H1 (cell line): ENCODE results near the gene MARCHF2. TPM values are rescaled to one million over a fixed set of nuclear protein-coding genes. Genes with fewer than 3 reads are reported as not detected.

Experiments
- SIRT6 ChIP-seq: IDR thresholded peaks from one replicate; pipeline ENCODE4 v1.7.1; 2012; ENCODE audit warnings: low read length, inconsistent platforms
- polyA plus RNA-seq, 7 experiments: library from polyadenylated mRNA; depleted of rRNA in 3 of 7; stranded (reverse) in 5 of 7; unstranded in 2 of 7; fragments of >200 nt in 5 of 7; fragments of 200-250 nt in 2 of 7; gene quantifications; 1 replicate in 5 of 7; 2 replicates in 1 of 7; 4 replicates in 1 of 7; pipeline versions ENCODE4 v1.2.1 to v1.2.3, GENCODE V29; 2011 to 2013; ENCODE audit warnings: missing spikeins in 2 of 7, mixed read lengths in 2 of 7
- total RNA-seq: library from RNA; stranded (reverse); fragmentation: NEBNext Ultra II Directional; extraction: Animal tissue kit (Norgen Biotek cat#: 25700); gene quantifications from 2 replicates; pipeline ENCODE4 v1.2.1, GENCODE V29; 2021
- TF ChIP-seq, protein P1 (sequence below): fragments of 300-600 bp; sonication (generic); IDR thresholded peaks from 2 replicates; pipeline ENCODE4 v1.7.1; 2012; ENCODE audit warnings: low read length, moderate library complexity, mild to moderate bottlenecking, inconsistent platforms; ENCODE audit not compliant: insufficient replicate concordance

MARCHF2 gene
- total and polyA plus RNA-seq, 2 of the 8 experiments (the other 6 are each of a cell fraction or from before 2014, with no cell fraction given): 18.5 to 46.2 TPM

DNA sequence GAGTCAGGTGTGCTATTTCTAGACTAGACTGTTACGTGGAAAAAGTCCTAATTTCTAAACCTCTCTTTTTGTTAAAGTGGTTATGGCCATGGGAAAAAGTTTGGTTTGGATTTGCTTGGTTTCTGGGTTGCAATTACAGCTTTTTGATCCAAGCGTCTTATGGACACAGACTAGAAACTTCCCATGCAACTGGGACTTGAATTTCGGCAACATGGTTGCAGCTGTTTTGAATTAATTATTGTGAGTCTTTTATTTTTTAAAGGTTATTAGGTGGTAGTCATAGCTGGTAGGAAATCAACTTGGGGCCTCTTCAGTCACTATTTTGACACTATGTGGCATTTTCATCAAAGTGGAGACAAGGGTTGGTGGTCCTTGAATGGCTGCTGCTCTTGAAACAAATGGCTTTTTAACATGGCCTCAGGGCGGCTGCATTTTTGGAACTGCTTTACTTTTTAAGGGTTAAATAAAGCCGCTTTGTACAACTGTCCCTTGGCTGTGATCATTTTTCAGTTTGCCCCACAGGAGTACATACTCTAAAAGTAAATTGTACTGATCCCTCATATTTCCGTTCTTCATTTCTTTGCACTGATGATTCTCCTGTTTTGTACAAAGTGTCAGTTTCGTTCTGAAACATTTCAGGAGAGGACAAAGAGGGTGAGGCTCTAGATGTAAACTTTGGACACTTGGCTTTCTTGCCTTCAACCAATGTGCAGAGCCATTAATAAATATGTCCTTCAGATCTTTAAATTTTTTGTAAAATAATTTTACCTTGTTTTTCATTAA, 47.6 kb downstream of the MARCHF2 start (continued):
- TF ChIP-seq SIRT6: no peak
- TF ChIP-seq, protein P1, sequence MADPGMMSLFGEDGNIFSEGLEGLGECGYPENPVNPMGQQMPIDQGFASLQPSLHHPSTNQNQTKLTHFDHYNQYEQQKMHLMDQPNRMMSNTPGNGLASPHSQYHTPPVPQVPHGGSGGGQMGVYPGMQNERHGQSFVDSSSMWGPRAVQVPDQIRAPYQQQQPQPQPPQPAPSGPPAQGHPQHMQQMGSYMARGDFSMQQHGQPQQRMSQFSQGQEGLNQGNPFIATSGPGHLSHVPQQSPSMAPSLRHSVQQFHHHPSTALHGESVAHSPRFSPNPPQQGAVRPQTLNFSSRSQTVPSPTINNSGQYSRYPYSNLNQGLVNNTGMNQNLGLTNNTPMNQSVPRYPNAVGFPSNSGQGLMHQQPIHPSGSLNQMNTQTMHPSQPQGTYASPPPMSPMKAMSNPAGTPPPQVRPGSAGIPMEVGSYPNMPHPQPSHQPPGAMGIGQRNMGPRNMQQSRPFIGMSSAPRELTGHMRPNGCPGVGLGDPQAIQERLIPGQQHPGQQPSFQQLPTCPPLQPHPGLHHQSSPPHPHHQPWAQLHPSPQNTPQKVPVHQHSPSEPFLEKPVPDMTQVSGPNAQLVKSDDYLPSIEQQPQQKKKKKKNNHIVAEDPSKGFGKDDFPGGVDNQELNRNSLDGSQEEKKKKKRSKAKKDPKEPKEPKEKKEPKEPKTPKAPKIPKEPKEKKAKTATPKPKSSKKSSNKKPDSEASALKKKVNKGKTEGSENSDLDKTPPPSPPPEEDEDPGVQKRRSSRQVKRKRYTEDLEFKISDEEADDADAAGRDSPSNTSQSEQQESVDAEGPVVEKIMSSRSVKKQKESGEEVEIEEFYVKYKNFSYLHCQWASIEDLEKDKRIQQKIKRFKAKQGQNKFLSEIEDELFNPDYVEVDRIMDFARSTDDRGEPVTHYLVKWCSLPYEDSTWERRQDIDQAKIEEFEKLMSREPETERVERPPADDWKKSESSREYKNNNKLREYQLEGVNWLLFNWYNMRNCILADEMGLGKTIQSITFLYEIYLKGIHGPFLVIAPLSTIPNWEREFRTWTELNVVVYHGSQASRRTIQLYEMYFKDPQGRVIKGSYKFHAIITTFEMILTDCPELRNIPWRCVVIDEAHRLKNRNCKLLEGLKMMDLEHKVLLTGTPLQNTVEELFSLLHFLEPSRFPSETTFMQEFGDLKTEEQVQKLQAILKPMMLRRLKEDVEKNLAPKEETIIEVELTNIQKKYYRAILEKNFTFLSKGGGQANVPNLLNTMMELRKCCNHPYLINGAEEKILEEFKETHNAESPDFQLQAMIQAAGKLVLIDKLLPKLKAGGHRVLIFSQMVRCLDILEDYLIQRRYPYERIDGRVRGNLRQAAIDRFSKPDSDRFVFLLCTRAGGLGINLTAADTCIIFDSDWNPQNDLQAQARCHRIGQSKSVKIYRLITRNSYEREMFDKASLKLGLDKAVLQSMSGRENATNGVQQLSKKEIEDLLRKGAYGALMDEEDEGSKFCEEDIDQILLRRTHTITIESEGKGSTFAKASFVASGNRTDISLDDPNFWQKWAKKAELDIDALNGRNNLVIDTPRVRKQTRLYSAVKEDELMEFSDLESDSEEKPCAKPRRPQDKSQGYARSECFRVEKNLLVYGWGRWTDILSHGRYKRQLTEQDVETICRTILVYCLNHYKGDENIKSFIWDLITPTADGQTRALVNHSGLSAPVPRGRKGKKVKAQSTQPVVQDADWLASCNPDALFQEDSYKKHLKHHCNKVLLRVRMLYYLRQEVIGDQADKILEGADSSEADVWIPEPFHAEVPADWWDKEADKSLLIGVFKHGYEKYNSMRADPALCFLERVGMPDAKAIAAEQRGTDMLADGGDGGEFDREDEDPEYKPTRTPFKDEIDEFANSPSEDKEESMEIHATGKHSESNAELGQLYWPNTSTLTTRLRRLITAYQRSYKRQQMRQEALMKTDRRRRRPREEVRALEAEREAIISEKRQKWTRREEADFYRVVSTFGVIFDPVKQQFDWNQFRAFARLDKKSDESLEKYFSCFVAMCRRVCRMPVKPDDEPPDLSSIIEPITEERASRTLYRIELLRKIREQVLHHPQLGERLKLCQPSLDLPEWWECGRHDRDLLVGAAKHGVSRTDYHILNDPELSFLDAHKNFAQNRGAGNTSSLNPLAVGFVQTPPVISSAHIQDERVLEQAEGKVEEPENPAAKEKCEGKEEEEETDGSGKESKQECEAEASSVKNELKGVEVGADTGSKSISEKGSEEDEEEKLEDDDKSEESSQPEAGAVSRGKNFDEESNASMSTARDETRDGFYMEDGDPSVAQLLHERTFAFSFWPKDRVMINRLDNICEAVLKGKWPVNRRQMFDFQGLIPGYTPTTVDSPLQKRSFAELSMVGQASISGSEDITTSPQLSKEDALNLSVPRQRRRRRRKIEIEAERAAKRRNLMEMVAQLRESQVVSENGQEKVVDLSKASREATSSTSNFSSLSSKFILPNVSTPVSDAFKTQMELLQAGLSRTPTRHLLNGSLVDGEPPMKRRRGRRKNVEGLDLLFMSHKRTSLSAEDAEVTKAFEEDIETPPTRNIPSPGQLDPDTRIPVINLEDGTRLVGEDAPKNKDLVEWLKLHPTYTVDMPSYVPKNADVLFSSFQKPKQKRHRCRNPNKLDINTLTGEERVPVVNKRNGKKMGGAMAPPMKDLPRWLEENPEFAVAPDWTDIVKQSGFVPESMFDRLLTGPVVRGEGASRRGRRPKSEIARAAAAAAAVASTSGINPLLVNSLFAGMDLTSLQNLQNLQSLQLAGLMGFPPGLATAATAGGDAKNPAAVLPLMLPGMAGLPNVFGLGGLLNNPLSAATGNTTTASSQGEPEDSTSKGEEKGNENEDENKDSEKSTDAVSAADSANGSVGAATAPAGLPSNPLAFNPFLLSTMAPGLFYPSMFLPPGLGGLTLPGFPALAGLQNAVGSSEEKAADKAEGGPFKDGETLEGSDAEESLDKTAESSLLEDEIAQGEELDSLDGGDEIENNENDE: no peak
